T-helper 2 cell (primary cell): ENCODE measurements around the gene CCDC92.

Experiments used
- DNase-seq, 5 experiments: peaks; one replicate each; pipeline versions ENCODE4 v3.0.0 to v3.0.0-alpha.2; 2012 to 2022
- total RNA-seq, 2 donors: gene quantifications; one replicate each; lab custom pipeline; 2026; lab: John Stamatoyannopoulos, UW

Gene CCDC92, protein sequence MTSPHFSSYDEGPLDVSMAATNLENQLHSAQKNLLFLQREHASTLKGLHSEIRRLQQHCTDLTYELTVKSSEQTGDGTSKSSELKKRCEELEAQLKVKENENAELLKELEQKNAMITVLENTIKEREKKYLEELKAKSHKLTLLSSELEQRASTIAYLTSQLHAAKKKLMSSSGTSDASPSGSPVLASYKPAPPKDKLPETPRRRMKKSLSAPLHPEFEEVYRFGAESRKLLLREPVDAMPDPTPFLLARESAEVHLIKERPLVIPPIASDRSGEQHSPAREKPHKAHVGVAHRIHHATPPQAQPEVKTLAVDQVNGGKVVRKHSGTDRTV
- total RNA-seq: 12.2 to 17.4 reads per million in 2 donors

DNA sequence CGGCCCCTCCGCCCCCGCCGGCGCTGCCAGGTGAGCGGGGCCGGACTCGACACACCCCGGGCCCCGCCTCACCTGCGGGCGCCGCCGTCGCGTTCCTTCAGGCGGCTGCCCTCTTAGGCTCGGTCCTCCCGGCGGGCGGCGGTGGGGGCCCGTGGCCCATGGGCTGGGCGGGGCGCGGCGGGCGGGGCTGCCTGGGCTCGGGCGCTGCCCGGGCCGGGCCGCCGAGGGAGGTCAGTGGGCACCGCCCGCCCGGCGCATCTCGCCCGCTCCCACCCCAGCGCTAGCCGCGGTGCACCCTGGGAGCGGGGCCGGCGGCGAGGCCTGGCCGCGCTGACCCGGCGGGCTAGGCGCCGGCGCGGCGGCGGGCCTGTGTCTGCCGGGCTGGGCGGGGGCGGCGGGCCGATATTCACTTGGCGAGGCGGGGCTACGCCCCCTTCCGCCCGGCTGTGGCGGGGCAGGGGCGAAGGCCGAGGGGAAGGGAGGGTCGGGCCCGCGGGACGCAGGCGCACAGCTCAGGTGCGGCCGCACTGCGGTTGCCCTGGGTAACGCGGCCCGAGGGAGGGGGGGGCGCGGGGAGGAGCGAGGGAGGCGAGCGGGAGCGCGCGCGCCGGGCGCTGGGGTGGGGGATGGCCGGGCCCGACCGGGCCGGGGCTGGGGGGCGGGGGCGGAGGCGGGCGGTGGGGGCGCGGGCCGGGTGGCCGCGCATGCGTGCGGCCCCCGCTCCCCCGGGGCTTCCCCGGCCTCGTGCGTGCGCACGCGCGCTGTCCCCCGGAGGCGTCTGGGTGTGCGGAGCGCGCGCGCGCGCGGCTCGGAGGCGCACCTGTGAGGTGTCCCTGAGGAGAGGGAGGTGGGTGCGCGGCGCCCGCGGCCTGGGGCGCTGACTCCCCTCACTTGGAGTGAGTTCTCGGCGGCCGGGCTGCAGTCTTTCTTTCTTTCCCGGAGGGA is at the start of gene CCDC92, which contains the start of gene ZNF664:
Gene CCDC92, minus strand, starts transcription at position 375 of the 945 bp plus-strand sequence. CDS start 28,526 bp downstream, outside the sequence.
Gene ZNF664, plus strand, starts transcription at position 759 of the 945 bp plus-strand sequence. CDS start 38,930 bp downstream, outside the sequence.
- DNase-seq: peak; percentile 88 to 95 (median 92)

DNA sequence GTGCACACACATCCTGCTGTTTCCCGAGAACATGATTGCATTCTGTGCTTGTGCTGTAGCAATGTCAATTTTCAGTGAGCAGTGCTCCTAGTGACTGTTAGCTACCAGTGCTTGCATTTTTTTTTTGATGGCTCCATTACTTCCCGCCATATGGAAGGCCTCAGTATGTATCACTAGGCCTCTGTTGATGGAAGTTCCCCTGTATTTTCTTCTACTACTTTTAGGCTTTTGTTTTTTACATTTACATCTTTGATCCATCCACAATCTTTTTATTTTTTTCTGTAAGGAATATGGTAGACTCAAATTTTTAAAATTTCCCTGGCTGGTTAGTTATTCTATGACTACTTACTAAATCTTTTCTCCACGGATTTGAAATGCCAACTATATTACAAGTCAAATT is 49.5 kb upstream of the CCDC92 start:
- DNase-seq: no peak

DNA sequence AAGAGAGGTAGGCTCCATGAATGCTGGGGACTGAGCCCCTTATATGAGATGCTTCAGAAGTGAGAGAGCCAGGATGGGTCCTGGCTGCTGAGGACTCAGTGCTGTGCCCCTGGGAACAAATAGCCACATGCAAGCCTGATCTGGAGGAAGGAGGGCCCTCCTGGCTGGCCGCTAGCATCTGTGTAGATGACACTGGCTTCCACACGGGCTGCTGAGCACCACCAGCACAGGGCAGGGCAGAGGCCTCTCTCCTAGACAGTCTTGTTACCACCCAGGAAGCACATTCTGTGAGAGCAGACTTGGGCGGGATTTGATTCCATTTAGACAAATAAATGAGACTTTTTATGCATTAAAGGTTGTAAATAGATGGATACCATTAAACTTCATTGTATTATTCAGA is 48.4 kb upstream of the CCDC92 start:
- DNase-seq: no peak

DNA sequence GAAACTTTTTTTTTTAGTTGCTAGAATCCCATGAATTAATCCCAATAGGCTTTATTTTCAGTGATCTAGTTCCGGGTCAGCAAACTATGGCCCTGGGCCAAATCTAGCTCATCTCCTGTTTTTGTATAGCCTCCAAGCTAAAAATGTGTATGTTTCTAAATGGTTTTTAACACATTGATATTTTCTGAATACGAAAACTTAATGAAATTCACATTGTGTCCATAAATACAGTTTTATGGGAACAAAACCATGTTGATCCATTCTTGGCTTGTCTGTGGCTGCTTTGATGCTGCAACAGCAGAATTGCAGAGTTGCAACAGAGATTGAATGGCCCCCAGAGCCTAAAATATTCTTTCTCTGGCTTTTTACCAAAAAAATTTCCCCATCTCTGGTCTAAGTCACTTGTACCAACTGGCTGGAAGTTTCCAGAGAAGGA is 47.9 kb upstream of the CCDC92 start:
- no peak for DNase-seq

DNA sequence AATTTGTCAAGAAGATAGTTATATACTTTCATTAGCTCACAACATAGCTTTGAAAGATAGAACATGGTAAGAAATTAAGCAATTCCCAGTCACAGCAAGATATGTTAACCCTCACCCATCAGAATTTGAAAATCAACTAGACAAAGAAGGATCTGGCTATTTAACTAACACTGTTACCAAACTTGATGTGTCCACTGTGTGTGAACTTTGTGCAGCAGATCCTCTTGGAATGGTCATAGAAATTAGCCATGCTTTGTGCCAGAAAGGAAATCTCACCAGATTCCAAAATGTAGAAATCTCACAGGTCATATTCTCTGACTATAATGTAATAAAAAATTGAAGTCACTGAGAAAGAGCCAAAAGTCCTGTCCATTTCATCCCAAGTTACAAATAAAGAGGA is 46.5 kb upstream of the CCDC92 start:
- no peak for DNase-seq

DNA sequence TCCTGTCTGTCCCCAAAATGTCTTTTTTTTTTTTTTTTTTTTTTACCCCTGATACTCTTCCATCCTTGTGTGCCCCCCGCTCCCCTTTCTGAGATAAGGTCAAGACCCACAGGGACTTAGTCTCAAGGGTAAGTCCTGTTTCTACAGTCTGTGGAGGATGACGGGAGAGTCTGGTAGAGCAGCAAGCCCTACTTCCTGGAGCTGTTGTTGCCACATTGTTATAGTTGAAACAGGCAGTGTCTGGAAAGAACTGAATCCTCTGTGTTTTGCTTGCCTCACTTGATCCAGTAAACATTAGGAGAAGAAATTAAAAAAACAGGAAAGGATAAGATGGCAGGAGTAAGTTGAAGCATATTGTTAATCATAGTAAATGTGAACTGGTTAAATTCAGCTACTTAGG is 45.9 kb upstream of the CCDC92 start:
- no peak for DNase-seq

DNA sequence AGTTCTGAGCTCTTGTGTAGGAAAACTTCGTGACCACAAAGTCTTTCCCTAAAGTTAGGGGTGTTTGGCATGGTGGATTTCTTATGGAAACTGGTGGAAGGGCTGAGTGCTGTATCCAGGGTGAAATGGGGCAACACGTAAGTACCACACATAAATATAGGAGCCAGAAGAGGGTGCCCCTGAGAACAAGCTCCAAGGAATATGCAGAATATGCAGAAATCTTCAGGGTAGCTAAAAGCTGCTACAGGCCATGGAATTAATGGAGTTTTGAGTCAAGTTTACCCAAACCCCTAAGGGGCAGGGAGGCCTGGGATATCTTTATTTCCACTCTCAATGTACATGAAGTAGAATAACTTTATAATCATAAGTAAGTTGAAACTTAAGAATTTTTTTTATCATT is 44.4 kb upstream of the CCDC92 start:
- DNase-seq: no peak

DNA sequence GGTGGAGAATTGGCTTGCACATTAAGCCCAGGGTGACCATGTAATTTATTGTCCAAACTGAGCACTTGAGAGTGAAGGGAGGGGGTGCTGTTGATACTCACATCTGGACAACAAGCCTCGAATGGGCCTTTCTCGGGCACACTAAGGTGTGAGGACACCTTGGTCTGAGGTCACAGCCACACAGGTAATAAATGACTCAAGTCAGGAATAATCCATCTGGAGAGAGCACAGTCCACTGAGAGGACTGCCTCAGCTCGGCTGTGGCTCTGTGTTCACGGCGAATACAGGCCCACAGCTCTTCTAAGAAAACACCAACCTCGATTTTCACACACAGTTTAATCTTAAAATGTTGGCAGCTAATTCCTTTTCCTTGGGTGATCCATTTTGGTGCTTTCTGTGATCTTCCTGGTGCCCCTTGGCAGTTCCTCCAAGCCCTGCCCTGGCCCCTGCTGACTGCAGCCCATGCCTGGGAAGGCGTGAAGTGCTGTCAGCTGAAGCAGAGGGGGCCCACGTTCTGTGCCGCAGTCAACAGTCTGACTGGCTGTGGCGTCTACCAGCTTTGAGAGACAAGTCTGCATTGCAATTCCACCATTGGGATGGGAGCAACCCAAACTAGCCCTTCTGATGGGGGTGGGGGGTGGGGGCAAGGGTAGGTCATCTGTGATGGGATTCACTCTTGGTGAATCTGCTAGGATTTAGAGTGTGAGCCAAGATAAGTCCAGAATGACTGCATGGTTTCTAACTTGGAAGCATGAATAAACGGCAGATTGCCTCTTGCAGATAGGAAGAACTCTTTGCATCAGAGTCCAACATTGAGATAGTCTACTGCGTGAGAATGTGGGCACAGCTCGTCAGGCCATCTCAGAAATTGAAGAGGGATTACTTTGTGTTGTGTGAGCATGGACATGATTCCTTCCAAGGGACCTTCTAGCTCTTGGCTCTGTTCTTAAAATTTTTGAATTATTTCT is 43.1 kb upstream of the CCDC92 start:
- DNase-seq: no peak

DNA sequence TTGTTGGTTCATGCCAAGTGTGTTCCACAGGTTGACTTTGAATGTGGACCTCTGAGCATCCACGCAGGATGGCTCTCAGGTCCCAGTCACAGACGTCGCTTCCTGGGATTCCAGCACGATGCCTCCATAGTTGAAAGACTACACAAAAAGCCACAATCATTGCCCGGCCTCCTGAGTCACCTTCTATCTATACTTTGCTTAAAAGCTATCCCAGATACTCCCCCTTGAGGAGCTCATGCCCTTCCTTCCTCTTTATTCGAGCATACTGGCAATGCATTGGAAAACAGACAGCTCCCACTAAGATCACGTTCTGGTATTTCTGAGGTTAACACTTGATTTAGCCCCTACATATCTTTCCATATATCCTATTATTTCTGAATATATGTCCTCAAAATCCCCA is 40.4 kb upstream of the CCDC92 start:
- DNase-seq: no peak

DNA sequence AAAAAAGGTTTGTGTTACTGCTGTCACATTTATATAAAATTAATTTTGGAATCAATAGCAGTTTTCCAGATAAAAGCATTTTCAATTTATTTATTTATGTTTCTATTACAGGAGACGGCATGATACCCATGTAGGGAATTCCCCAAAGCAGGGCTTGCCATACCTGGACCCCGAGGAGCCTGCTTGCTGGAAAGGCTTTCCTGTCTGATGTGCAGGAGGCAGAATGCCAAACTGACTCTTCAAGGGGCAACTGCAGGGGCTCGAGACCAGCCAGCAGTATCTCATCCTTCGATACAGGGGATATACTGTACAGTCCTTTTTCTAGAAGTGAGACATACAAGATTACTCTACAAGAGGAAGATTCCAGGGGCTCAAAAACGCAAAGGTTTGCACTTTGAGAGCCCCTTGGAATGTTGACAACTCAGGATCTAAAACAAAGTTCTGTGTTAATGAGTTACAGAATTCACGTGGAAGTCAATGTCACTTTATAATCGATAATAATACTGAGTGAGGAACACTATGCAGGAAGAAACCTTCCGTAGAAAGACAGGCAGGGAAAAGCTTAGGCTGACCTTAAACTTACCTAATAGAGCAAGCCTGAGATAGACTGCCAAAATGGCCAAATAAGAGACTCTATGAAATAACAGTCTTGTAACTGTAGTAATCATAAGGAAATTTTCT is 38.9 kb upstream of the CCDC92 start:
- DNase-seq: no peak

DNA sequence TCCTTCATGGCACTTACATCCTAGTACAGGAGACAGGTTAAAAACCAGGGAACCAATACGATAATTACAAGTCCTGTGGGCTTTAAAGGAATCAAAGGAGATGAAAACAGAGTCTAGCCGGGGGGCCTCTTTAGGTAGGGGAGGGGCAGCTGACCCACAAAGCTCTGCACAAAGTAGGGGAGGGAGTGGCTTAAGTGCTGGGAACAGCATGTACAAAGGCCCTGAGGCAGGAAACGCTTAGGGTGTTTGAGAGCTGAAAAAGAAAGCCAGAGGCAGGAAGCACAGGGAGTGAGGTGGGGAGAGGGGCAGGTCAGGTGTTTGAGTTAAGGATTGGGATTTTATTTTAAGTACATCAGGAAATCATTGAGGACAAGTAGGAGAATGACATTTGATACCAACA is 38.1 kb upstream of the CCDC92 start:
- no peak for DNase-seq

DNA sequence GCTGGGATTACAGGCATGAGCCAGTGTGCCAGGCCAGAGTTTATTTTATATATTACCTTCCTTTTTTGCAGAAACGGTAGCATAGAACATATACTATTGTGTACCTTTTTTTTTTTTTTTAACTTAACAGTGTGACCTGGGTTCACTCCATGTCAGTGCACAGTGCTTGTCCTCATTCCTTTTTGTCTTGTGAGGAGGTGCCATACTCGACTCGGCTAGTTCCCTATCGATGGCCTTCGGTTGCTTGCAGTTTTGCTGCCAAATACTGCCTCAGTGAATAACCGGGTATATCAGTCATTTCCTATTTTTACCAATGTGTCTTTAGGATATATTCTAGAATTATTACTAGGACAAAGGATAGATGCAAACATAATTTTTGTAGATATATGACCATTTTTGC is 37.1 kb upstream of the CCDC92 start:
- no peak for DNase-seq

DNA sequence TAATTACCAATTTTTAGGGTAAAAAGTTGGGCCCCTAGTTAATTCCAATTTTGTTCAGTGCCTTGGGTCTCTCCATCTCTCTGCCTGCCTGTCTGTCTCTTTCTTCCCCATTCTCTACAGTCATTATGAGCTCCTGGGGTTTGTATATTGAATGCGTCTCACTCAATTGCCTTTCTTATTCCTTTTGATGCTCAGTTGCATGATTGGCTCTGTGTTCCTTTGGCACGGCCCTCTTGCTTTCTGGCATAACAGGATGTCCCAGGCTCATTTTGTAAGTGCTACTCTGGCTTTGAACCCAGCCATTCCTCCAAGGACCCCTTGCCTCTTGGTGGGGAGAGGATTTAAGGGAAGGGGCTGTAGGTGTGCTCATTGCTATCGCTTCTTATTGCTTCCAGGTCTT is 36.0 kb upstream of the CCDC92 start:
- DNase-seq: no peak

DNA sequence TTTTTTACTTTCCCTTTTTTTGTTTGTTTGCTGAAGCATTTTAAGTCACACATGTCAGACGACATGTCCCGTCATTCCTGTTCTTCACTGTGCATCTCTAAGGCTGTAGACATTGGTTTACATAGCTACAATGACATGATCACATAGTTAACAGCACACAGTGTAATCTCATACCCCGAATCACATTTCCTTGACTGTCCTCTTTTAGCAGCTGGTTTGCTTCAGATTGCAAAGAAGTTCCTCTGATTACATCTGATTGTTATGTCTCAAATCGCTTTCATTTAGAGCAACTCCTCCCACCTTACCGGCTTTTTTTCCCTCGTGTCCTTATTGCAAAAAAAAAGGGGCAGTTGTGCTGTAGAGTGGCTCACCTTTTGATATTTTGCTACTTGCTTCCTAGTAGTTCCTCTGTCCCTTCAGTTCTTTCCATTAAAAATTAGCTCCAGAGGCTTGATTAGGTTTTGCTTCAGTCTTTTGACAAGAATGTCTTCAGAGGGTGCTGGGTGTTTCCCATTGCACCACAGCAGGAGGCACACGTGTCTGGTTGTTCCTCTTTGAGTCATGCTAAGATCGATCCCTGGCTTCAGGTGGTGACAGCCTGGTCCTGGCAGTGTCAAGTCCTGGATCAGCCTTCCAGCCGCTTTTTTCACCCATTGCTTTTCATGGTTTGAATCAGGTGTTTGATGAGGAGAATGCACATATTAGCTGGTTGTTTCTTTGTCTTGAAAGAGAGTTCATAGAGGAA is 35.4 kb upstream of the CCDC92 start:
- DNase-seq: peak in 1 of 5 experiments; percentile 45

DNA sequence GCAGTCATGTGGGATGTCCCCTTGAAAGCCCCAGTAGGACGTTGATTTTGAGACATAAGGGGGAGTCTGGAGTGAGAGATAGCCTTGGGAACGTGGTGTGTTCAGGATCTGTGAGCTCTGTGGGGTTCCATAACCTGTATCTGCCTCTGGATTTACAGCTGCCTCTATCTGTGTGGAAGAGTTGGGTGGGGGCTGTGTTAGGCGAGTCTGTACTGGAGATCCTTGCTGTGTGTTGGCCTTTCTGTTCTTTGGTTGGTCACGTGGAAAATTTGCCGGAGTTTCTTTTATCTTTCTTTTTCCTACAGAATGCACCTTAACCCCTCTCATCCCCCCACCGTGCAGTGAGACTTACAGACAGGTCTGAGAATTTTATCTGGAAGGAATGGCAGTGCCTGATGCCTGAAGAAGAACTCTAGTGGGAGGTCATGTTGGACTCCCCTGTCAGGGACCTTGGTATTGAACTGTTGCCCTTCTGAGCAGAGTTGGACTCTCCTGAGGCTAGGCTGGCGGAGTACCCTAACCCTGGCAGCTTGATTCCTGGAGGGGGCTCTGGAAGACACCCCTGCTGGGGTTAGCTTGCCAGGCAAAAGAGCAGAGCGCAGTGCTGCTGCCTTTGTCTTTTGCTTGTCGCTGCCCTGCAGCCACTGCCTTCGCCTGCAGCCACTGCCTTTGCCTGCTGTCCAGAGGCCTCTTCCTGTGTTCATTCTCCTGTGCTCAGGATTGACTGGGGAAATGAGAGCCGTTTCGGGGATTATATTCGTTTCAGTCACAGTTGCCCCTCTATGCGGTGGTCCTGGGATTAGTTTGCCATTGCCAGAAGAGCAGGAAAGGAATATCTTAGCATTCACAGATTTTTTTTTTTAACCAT is 34.4 kb upstream of the CCDC92 start:
- DNase-seq: no peak

DNA sequence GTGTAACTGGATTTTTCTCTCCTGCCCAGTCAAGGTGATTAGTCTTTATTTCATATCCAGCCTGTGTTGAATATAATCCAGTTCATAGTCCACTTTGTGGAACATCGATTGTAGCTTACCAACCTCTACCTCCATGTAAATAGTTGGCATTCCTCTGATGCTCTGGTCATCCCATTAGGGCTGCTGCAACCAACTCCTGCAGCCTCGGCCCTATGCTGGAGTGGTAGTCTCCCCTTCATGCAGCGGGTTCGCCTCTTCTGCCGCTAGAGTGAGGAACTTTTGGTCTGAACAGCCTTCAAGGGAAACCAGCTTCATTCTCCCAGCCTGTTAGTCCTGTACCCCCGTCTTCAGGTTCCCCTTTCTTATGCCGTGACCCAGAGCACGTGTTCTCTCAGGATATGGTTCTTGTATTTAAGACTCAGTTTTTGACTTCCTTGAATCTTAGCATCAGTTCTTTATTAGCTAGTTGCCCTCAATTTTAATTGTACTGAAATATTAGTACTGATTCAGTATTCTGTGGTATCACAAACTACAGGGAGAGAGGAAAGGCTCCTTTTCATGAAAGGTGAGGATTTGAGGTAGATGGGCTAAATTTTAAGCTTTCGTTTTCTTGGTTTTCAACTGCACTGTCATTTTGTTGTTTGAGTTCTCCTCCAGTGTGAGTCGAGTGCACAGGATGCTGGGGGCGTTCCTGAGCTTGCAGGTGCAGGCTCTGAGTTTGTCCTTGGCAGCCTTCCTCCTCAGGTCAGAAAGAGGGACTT is 33.6 kb upstream of the CCDC92 start:
- peak in 1 of 5 experiments; percentile 48 for DNase-seq

DNA sequence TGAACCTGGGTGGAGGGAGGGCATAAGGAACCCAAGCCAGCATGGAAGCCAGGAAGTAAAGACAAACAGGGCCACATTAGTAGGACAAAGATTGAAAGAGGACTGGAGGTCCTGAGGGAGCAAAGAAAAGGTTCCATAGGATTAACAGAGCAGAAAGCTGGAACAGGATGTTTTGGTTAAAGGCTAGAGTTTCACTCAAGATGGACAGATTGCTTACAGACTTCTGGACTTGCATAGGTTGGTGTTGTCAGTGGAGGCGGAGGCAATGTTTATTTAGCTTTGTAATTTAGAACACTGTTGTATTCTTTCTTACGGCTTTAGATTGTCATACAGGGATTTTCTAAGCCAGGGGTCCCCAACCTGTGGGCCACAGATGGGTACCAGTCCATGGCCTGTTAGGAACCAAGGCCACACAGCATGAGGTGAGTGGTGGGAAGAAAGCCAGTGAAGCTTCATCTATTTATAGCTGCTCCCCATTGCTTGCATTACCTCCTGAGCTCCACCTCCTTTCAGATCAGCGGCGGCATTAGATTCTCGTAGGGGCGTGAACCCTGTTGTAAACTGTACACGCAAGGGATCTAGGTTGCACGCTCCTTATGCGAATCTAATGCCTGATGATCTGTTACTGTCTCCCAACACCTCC is 31.7 kb upstream of the CCDC92 start:
- DNase-seq: no peak

DNA sequence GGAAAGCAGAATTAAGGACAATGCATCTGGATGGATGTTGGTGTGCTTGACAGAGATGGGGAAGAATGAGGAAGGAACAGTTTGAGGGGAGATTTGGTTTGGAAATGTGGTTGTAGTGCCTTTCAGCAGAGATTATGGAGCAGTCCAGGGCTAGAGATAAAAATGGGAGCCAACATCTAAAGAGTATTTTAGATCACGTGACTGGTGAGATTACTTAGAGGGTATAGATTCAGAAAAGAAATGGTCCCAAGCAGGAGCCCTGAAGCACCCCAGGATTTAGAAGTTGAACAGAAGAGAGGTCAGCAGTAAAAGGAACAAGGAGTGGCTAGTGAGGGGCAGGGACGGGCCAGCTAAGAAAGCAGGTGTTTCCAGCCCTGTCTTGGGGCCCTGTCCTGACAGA is 30.0 kb upstream of the CCDC92 start:
- no peak for DNase-seq
